Stimulated activated CD8-positive, alpha-beta memory T cell treated with anti-CD3 and anti-CD28 coated beads, Interleukin-4, amount 100 ng/mL, for 4 hours (primary cell): Measurements from ENCODE around the gene STX17.

ENCODE experiments used
- DNase-seq, 2 donors: peaks; one replicate each; pipeline ENCODE4 v3.0.0-alpha.2; 2020; ENCODE audit warnings: low read depth in 2 of 2, low spot score in 1 of 2

STX17 gene

GRCh38 chr9:99905833-99906402 is 536 bp upstream of the STX17 start:
- DNase-seq = no peak

DNA sequence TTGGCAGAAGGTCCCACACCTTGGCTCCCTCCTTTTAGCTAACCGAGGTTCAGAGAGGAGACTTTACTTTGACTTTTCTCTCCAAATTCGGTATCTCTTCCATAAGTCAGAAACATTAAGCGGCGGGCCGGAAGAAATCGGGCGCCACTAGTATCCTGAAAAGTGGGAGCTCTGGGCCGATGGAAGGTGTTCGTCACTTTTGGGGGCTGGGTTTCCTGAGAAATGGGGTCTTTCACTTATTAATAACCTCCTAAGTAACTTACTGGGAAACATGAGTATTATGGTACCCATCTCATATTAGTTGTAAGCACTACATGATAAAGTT is 716 bp downstream of the STX17 start:
- no peak for DNase-seq

DNA sequence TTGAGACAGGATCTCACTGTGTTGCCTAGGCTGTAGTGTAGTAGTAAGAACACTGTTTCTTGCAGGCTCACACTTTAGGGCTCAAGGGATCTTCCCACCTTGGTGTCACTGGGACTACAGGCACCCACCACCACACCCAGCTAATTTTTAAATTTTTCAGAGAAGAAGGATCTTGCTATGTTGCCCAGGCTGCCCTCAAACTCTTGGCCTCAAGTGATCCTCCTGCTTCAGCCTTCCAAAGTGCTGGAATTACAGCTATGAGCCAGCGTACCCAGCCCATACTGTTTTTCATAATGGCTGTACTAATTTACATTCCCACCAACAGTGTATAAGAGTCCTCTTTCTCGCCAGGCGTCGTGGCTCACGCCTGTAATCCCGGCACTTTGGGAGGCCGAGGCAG is 5.1 kb downstream of the STX17 start:
- no peak for DNase-seq

GRCh38 chr9:99916650-99917049 is 10.2 kb downstream of the STX17 start:
- no peak for DNase-seq

DNA sequence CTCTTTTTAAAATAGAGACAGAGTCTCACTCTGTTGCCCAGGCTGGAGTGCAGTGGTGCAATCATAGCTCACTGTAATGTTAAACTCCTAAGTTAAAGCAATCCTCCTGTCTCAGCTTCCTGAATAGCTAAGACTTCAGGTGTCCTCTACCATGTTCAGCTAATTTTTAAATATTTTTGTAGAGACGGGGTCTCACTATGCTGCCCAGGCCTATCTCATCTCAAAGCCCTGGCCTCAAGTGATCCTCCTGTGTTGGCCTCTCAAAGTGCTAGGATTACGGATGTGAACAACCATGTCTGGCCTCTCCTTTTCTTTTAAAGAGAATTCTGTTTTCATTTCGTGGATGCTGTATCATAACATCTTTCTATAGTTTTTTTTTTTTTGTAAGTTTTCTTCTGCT is 11.7 kb downstream of the STX17 start:
- no peak for DNase-seq

DNA sequence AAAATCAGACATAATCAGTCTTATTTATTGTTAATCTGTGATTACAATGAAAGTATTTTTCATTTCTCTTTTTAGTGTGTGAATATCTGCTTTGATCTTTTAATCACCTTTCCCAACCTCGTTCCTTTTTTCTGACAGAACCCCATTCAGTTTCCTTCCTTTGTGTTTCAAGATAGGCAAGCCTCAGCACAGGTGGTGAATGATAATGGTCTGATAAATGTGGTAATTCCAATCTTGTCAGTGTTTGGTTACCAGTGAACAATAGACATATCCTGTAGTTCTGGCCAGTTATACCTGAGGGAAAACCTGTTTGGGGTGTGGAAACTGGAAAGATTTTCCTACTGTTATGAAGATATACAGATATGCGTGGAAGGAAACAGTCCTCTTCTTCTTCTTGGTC is 13.5 kb downstream of the STX17 start:
- no peak for DNase-seq

DNA sequence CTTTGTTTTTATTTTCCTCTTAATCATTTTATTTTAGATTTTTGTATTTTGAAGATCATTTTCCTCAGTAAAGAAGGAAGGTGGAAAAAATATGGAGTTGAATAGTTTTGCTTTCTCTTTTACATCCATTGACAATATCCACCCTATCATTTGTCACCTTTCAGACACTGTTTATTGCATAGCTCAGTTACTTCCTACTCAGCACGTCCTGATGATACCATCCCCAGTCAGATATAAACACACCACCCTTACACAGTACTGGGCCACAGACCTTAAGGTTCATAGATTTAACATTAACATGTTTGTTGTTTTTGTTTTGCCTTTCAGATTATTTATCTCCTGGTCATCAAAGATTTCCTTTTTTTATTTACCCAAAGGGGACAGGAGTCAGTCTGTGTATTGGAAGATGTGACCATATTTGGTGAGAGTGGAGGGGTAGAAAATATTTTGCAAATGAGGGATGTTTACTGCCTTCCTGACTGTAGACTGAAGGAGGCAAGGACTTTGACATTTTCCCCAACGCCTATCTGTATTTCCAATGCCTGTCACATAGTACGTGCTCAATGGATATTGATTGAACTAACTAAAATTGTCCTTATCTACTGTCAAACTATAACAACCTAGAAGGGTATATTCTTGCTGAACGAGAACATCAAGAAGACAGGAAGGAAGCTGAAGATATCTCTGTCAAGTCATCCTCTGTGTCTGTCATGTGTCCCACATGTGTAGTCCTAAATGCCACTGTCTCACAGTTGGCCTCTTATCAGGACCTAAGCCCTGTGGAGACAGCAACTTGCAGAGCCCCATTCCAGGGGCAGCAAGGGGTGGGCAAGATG is 15.6 kb downstream of the STX17 start:
- no peak for DNase-seq

GRCh38 chr9:99922711-99923030 is 16.2 kb downstream of the STX17 start:
- no peak for DNase-seq

GRCh38 chr9:99925541-99925940 is 19.1 kb downstream of the STX17 start:
- DNase-seq = no peak

GRCh38 chr9:99929652-99930051 is 23.2 kb downstream of the STX17 start:
- no peak for DNase-seq

- no peak for DNase-seq
Measured at GRCh38 chr9:99931155-99931840, 24.8 kb downstream of the STX17 start.

DNA sequence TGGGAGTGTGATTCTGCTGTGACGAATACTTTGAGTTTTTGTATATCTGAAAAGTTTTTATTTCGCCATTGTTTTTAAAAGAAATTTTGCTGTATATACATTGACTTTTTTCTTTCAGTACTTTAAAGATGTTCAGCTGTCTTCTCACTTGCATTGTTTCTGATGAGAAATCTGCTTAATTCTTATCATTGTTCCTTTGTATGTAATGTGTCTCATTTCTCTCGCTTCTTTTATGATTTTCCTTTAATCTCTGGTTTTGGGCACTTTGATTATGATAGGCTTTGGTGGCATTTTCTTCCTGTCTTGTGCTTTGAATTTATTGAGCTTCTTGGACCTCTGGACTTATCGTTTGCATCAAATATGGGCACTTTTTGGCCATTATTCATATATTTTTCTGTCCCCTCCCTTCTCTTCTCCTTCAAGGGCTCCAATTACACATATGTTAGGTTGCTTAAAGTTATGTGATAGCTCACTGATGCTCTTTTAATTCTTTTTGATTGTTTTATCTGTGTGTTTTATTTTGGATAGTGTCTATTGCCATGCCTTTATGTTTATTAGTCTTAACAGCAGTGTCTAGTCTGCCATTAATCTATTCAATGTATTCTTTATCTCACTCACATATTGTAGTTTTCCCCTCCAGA is 30.6 kb downstream of the STX17 start:
- no peak for DNase-seq

DNA sequence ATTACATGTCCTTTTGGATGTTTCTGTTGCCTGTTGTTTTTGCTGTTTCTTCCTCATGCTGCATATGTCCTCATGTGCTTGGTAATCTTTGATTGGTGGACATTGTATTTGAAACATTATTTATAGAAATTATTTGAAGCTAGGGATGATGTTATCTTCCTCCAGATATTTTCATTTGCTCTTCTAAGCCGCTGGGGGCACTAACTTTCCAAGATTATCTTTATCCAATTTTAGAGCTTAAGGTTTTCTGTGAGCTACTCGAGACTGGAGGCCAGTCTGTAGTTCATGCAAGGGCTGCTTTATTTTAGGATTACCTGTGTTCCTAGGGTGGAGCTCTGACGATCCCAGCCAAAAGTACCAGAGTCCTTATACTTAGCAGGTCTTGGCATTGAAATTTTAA is 40.9 kb downstream of the STX17 start:
- no peak for DNase-seq

- DNase-seq = no peak
Measured at GRCh38 chr9:99948482-99948881, 42.0 kb downstream of the STX17 start.

- no peak for DNase-seq
Measured at GRCh38 chr9:99948896-99949295, 42.4 kb downstream of the STX17 start.

DNA sequence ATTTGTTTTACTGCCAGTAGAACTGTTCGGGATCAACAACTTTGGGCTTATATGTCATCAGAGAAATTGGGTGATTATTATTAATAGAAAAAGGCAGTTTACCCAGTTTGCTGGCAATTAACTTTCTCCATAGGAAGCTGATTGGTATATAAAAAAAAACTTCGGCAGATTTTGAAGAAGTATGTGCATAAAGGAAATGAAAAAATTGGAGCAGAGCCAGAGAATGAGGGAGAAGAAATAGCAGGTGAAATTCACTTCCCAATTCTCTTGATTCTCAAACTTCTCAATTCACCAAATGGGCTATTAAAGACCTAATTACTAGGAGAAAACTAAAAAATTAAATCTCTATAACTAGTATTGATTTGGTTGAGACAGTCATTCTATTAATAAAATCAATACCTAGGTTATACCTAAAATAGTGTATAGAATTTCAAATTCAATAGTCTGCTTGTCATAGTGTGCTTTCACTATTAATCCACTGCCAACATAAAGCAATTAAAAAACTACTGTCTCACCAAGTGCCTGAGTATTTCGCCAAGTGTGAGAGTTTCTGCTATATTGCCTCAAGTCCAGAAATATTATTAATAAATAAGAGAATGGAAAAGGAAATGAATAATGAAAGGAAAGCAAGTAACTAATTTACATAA is 47.5 kb downstream of the STX17 start:
- no peak for DNase-seq

DNA sequence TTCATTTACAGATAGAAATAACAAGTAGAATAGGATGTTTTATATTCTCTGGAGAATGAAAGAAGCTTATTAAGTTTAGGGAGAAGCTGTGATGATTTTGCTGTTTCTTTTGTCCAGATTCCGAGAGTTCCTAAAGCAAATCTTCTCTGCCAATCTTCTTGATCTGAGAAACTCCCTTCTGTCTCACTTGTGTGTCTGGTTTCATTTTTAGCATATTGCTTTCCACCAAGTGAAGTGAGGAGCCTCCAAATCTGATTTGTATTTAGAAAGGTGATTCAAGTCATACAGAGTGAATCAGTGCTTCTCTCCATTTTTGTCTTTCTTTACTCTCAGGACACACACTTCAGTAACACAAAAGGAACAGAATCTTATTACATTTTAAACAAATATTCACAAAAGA is 48.4 kb downstream of the STX17 start:
- DNase-seq = no peak

GRCh38 chr9:99955606-99956005 is 49.2 kb downstream of the STX17 start:
- DNase-seq = no peak

GRCh38 chr9:99962680-99963261 is 56.3 kb downstream of the STX17 start:
- DNase-seq = no peak

DNA sequence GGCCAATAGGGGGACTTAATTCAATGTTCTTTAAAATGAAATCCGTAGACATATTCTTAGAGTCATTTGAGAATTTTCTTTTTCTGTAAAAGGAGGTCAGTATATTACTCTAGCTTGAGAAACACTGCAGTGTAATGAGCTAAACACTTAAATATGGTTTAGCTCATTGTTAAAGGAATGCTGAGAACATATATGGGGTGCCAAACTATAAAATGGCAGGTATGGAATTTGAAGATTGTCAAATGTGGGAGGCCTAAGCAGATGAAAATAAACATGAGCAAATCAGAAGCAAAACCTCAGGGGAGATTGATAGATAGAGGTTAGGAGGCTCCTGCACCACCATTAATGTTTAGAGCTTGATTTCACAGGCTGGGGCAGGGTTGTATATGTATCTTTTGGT is 57.9 kb downstream of the STX17 start:
- DNase-seq = no peak

GRCh38 chr9:99966001-99966400 is 59.5 kb downstream of the STX17 start:
- DNase-seq = no peak
